Left colon (tissue), 2 donors: Measurements from ENCODE around the gene ALDH3A1. TPM values are rescaled to one million over a fixed set of nuclear protein-coding genes. Genes with fewer than 3 reads are reported as not detected.

Experiments
- ATAC-seq: fragments of 200-7000 bp; cut with Tn5 transposase; one replicate; pipeline ENCODE4 v1.9.1; 2020; ENCODE audit warnings: mild to moderate bottlenecking, moderate library complexity
- DNase-seq, 2 donors: peaks; one replicate each; pipeline ENCODE4 v3.0.0-alpha.2; 2020
- intact Hi-C, 2 donors: fragments of 100-400 bp; cut with DNase I in 1 of 2; cut with micrococcal nuclease in 1 of 2; formaldehyde crosslinking; loops; one replicate each; pipeline versions ENCODE4 v1.11.2 to v1.14.0; 2022; cut with DNase I, micrococcal nuclease
- total RNA-seq, 2 donors: library from RNA; stranded (reverse); fragmentation: NEBNext Ultra II Directional; extraction: Animal tissue kit (Norgen Biotek cat#: 25700); gene quantifications; one replicate each; pipeline ENCODE4 v1.2.1, GENCODE V29; 2021
- donor health status: DM: no; HTN: no; CAD: no.
- donor health status: DM: yes; HTN: yes; CAD: no.

The ALDH3A1 gene
- total RNA-seq, 2 donors from 2014 or later: 2.1 to 8.4 TPM

DNA sequence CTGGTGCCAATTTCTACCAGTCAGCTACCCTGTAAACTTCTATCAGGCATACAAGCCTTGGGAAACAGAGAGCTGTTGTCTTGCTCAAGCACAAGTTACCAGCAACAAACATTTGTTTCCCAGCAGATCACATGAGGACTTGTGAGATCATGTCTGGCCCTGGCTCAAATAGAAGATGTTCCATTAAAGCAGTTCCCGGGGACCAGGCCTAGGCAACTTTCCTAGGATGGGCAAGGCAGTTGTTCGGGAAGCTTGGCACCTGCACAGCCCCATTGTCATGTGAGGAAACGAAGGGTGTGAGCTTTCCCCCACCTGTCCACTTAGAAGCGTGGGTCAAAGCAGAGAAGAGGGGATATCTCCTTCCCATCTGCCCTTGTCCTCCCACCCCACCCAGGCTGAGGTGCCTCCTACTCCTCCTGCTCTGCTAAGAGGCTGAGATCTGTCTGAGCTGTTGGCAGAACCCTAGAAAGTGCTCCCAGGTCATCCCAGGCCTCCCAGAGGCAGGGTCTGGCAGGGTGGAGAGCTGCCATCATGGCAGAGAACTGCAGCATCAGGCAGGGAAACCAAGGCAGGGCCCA is 20.5 kb downstream of the ALDH3A1 start:
- ATAC-seq (no peak), DNase-seq (no peak)
- intact Hi-C loops: no loop called here

- intact Hi-C loops: no loop called here
- no peak for ATAC-seq
- no peak for DNase-seq
Observed at GRCh38 chr17:19726631-19727376, 21.3 kb downstream of the ALDH3A1 start.

GRCh38 chr17:19725486-19725885 is 22.6 kb downstream of the ALDH3A1 start:
- ATAC-seq (no peak), DNase-seq (no peak)
- intact Hi-C loops: no loop called here

DNA sequence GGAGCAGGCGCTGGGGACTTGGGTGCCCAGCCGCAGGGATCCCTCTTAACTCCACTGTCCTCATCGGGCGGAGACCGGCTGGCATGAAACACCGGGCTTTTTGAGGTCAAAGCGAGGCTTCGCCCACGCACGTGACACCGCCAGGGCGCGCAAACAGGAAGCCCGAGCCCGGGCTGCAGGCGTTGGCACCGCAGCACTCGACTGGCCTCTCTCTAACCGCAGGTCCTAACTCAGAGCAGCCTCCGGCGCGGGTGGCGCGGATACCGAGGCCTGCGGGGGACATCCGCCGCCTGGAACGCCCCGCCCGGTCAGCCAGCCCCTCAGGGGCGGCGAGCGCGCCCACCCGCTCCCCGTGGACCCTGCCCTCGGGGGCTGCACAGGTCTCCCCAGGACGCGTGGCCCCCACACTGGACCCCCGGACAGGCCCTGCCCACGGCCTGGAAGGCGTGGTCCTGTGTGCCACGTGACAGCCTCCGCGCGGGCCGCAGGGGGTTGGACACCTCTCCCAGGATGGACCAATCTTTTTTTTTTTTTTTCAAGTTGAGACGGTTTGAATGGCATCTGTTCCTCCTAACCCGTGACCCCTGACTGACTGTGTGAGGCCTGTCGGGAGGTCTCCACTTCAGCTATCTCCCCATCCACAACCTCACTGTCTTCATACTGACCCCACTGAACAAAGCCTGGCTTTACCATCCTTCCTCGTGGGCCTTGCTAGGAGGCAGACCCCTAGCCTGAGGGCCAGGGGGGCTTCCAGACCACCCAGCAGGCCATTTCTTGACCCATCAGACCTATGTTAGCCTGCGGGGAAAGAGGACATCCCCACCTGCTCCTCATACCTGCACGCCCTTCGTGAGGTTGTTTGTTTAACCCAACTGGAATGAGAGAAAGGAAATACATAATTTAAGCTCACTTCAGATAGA is 23.3 kb downstream of the ALDH3A1 start:
- DNase-seq (peak; percentile 75 to 77), ATAC-seq (peak; percentile 77)
- intact Hi-C loops: no loop called here

DNA sequence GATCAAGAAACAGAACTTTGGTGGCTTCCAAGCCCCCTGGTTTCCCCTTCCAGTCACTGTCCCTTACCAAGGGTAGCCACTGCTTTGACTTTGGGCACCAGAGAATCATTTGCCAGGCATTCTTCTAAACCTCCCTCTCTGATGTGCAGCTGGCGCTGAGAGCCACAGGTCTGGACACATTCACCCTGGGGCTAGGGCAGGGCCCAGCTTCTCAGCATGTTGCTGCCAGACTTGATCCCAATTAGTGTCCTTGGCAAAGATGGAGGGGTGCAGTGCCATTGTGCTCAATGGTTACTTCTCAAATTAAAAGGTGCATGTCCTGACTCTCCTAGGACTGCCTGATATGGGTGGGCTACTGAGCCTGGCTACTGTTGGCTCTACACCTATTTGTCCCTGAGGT is 24.1 kb downstream of the ALDH3A1 start:
- DNase-seq: no peak
- intact Hi-C loops: no loop called here

GRCh38 chr17:19720631-19721426 is 27.3 kb downstream of the ALDH3A1 start:
- peak; percentile 64 for ATAC-seq

More for the DNA sequence above, 24.1 kb downstream of the ALDH3A1 start:
- ATAC-seq: no peak

DNA sequence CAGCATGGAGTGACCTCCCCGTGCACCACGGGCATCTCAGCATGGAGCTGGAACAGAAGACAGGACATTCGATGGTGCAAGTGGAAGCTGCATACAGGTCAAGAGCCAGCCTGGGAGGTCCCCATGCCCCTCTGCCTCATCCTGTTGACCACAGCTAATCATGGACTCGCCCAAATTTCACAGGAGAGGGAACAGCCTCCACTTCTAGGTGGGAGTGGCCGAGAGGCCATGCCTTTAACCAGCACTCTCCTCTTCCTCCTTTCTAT is 28.0 kb downstream of the ALDH3A1 start:
- no peak for ATAC-seq
- no peak for DNase-seq
- intact Hi-C loops: no loop called here

More at GRCh38 chr17:19720631-19721426, 27.3 kb downstream of the ALDH3A1 start:
- intact Hi-C loops: no loop called here
- peak; percentile 47 to 63 for DNase-seq

GRCh38 chr17:19719355-19720209 is 28.5 kb downstream of the ALDH3A1 start:
- ATAC-seq (peak; percentile 64), DNase-seq (no peak)
- intact Hi-C loops: no loop called here

- DNase-seq (no peak), ATAC-seq (no peak)
- intact Hi-C loops: no loop called here
Observed at GRCh38 chr17:19718613-19719354, 29.3 kb downstream of the ALDH3A1 start.

- intact Hi-C loops: no loop called here
- ATAC-seq: no peak
- DNase-seq: no peak
Observed at GRCh38 chr17:19718041-19718612, 30.0 kb downstream of the ALDH3A1 start.

- no peak for ATAC-seq
- no peak for DNase-seq
- intact Hi-C loops: no loop called here
Observed at GRCh38 chr17:19717411-19717908, 30.6 kb downstream of the ALDH3A1 start.

- ATAC-seq (no peak), DNase-seq (no peak)
- intact Hi-C loops: no loop called here
Observed at GRCh38 chr17:19717031-19717360, 31.1 kb downstream of the ALDH3A1 start.

- no peak for ATAC-seq
- intact Hi-C loops: no loop called here
Observed at GRCh38 chr17:19716108-19717030, 31.7 kb downstream of the ALDH3A1 start, which contains the start of gene SLC47A2. TSS of gene SLC47A2 (minus strand) at chr17:19716584. CDS start at chr17:19716555, 29 bp downstream.

DNA sequence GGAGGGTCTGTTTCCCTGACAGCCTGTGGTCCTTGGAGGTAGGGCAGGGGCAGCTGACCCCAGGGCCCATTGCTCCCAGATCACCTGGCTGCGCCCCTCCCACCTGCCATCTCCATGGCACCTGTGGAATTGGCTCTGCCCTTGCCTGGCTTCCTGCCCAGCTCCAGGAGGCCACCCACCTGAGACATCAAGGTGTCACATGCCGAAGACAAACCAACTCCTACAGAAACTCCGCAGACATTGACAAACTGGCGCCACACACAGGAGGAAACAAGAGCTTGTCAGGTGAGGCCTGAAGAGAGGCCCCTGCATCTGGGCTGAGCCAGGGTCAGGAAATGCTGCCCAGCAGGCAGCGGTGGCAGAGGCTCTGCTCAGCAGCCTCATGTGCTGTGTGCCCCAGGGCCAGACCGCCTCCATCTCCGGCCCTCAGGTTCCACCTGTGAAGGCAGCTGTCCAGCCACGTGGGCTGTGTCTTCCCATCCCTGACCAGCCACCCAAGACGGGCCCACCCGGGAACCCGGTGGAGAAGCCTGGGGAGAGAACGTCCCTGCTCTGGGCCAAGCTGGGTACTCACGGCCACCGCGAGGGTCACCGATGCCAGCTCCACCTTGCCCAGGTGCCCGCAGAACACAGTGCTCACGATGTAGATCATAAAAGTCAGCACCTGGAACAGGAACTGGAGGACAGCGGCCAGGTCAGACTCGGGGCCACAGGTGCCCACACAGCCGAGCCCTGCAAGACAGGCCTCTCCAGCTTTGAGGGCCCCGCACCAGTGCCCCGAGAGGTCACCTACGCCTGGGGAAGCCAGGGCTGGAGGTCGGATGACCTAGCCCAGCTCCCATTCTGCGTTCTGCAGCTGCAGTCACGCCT is 33.3 kb downstream of the ALDH3A1 start:
- intact Hi-C loops: no loop called here
- DNase-seq: peak in 1 of 2 donors; percentile 54
- ATAC-seq: peak; percentile 53

More at GRCh38 chr17:19716108-19717030, 31.7 kb downstream of the ALDH3A1 start, which contains the start of gene SLC47A2:
- DNase-seq: no peak

DNA sequence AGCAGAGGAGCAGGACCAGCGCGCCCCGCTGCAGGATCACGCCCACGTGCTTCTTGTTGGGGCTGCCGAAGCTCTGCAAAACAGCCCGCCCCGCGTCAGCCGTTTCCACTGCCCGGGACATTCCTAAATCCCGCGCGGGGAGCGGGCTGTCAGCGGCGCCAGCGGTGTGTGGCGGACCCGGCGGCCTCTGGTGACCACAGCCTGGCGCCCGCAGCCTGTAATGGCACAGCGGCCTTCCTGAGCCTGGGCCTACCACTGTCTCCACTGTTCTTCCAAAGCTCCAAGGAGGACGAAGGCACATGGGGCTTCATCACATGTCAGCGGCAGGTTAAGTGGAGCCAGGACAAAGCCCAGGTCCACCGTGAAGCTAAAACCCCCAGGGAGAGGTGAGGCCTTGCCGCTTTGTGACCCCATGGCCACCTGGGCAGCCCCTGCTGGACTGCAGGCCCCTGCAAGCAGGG is 34.2 kb downstream of the ALDH3A1 start:
- ATAC-seq (no peak), DNase-seq (no peak)
- intact Hi-C loops: no loop called here
